GM10847 (cell line): ENCODE results near the gene TAS2R60.

Experiments used
- POLR2A ChIP-seq: IDR thresholded peaks from 2 replicates; pipeline ENCODE4 v1.6.1; 2011; ENCODE audit not compliant: insufficient read length; ENCODE audit errors: extremely low read depth

The TAS2R60 gene, protein sequence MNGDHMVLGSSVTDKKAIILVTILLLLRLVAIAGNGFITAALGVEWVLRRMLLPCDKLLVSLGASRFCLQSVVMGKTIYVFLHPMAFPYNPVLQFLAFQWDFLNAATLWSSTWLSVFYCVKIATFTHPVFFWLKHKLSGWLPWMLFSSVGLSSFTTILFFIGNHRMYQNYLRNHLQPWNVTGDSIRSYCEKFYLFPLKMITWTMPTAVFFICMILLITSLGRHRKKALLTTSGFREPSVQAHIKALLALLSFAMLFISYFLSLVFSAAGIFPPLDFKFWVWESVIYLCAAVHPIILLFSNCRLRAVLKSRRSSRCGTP

GRCh38 chr7:143443153-143443552 lies at the start of gene TAS2R60:
TSS of gene TAS2R60 (plus strand) at chr7:143443453. CDS start at chr7:143443453, 0 bp downstream.
- TF ChIP-seq POLR2A = no peak

GRCh38 chr7:143394068-143394467 lies 49.2 kb upstream of the TAS2R60 start:
- no peak for TF ChIP-seq POLR2A

GRCh38 chr7:143394777-143395176 lies 48.5 kb upstream of the TAS2R60 start:
- TF ChIP-seq POLR2A = no peak

DNA sequence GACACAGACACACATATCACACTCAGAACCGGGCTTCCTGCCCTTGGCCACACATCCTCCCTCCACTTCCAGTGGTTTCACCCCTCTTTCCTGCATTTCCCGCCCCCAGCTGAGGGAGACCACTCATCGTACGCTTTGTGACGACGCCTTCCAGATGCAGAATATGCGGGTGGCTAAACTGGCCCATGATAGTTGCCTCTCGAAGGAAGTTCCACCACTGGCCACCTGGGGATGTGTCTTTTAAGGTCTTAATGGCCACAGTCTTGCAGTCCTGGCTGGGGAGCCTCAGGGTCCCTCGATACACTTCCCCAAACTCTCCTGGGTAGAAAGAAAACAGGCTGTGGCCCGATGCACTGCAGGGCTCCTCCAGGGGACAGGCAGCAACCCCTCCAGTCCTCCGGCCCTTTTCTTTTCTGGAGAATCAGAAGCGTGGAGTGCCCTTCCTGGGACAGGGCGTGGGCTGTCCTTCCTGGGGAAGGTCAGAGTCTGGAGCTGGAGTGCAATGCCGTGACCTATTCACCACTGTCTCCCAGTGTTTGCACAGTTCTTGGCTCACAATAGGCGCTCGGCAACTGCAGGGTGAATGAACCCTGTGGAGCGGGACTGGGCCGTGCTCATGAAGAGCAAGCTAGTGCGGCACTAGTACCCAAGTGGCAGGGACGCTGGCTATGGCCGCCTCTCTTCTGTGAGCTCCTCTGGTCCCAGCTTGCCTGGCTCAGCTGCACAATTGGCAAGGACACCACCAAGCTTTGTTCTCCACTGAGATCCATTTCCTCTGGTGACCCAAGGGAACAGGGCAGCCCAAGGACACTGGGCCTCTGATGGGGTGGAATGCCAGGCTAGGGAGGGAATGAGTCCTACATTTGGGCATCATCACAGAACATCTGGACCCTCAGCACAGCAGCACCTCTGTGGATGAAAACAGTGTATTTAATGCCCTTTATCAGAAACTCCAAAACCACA lies 47.8 kb upstream of the TAS2R60 start:
- no peak for TF ChIP-seq POLR2A

- TF ChIP-seq POLR2A = no peak
Observed at GRCh38 chr7:143396182-143396581, 47.1 kb upstream of the TAS2R60 start.

GRCh38 chr7:143396625-143397556 lies 46.4 kb upstream of the TAS2R60 start:
- no peak for TF ChIP-seq POLR2A

GRCh38 chr7:143397710-143398530 lies 45.3 kb upstream of the TAS2R60 start:
- no peak for TF ChIP-seq POLR2A

DNA sequence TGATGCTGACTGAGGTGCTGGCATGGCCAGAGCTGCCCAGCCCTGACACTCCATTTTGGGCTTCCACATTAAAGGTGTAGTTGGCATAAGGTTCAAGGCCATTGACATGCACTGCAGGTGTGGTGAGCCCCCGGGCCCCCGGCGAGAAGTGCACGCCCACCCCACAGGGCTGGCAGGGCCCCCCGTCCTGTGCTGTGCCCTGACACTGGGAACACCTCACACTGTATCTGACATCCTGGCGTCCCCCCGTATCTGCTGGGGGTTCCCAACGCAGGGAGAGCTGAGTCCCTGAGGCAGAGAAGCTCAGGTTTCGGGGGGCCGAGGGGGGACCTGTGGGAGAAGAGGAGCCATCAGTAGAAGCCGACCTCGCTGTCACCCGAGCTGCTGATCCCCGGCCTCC lies 44.6 kb upstream of the TAS2R60 start:
- TF ChIP-seq POLR2A = no peak

- no peak for TF ChIP-seq POLR2A
Observed at GRCh38 chr7:143399151-143399550, 44.1 kb upstream of the TAS2R60 start.

DNA sequence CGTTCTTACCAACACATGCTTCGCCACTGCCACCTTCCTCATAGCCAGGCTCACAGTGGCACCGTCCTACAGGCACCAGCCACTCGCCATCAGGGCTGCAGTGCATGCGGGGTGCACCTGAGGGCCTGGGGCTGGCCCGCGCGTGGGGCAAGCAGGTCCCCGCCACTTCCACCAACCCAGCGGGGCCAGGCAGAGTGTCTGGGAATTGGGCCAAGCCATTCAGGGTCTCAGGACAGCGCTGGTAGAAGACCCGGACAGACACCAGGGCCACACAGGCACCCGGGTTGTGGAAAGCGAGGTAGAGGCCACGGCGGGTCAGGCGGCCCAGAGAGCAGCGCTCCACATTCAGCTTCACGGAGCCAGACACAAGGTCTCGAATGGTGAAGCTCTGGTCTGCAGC lies 43.6 kb upstream of the TAS2R60 start:
- no peak for TF ChIP-seq POLR2A

- no peak for TF ChIP-seq POLR2A
Observed at GRCh38 chr7:143401265-143401664, 42.0 kb upstream of the TAS2R60 start.

DNA sequence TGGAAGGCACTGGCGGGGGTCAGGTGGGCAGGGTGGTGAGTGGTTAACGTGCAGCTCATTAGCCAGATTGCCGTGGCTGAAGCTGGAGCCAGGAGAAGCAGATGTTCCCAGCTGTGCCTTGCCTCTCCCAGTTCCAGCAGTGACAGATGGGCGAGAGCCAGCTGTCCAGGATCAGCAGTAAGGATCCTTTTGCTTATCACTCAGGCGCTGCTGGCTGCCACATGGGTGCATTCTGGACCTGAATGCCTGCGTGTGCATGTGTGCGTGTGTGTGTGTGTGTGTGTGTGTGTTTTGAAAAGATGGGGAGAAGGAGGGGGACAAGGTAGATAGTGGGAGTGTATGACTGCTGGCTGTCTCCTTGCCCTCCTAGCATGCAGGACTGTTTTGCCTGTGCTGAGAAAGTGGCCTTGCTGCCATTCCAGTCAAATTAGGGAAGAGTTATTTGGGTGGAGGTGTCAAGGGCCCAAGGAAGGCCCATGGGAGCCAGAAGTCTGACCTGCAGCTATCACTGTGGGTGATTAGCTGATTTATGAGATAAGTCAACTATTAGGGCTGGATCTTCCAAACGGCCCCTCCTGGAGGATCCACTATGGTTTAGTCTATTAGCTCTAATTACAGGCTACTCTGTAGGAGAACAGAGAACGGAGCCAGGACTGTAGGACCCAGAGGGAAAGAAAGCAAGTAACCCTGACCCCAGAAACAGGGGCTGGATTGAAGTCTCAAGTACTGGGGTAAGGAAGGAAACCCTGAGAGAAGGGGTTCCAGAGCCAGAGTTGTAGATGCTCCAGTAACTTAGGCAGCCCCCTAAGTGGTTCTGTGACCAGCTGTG lies 37.9 kb upstream of the TAS2R60 start:
- no peak for TF ChIP-seq POLR2A

DNA sequence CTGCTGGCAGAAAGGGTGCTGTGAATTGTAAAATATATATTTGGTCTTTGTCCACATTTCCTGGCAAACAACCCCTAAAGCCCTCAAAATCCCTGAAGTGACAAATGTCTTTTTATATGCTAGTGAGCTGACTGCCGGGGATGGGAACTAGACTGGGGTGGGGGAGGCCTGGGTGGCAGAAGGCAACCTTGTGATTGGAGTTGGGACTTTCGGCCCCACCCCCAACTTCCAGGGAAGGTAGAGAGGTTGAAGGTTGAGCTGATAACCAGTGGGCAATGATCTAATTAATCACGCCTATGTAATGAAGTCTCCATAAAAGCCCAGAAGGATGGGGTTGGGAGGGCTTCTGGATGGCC lies 37.3 kb upstream of the TAS2R60 start:
- TF ChIP-seq POLR2A = no peak
